ENCODE measurements around the gene ABHD4. TPM values are rescaled to one million over a fixed set of nuclear protein-coding genes. Genes with fewer than 3 reads are reported as not detected.
"Not testable (repeated sequence)": the region's sequence is repeated elsewhere in the genome, so short reads cannot be mapped to it uniquely, and the experiment has no call there.

Gene ABHD4
- total RNA-seq, 1 donor from 2014 or later = 11.6 TPM

- no peak for TF ChIP-seq CTCF (conservative IDR thresholded peaks at IDR 0.05)
- Mint-ChIP-seq H3K4me1 (peaks cover 22% of the 10 kb centered on the region), H3K27ac (ENCODE audit: unreplicated experiment) (no peak overlapping the region), H3K4me3 (no peak overlapping the region), H3K9me3 (no peaks in the 10 kb centered on the region), H3K27me3 (ENCODE audit: low read depth) (no peaks in the 10 kb centered on the region), H3K36me3 (ENCODE audit: low read depth) (no peaks in the 10 kb centered on the region)
- no peak for DNase-seq (ENCODE audit: low read depth, low spot score)
Measured at GRCh38 chr14:22564463-22564862, 33.6 kb upstream of the ABHD4 start.

DNA sequence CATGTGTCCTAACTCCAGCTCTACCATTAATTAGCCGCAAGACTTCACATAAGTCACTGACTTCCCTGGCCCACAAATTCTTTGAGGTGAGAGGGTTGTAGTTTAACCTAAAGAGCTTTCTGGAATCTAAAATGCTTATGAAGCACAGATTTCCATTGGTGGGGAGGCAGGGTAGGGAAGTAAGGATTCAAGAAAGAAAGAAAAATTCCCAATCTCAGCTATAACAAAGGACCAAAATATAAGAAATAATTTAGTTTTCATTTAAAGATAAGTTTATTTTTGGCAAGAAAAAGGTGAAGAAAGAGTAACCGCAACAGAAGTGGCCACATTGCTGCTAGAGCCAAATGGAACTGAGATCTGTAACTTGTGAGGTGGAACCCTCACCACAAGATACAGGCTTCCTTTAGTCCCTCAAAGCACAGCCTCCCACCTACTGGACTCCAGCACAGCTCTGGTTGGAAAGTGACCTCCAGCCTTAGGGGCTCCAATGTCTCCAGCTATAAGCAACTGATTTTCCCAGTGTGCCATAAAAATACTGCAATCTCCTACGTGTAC, 32.6 kb upstream of the ABHD4 start:
- Mint-ChIP-seq H3K4me1 (peaks cover 18% of the 10 kb centered on the region), H3K9me3 (no peaks in the 10 kb centered on the region), H3K27me3 (ENCODE audit: low read depth) (no peaks in the 10 kb centered on the region), H3K27ac (ENCODE audit: unreplicated experiment) (no peak overlapping the region), H3K36me3 (ENCODE audit: low read depth) (no peaks in the 10 kb centered on the region), H3K4me3 (no peak overlapping the region)
- no peak for TF ChIP-seq CTCF (conservative IDR thresholded peaks at IDR 0.05)
- DNase-seq (ENCODE audit: low read depth, low spot score) = no peak

GRCh38 chr14:22566266-22566665, 31.8 kb upstream of the ABHD4 start:
- not testable (repeated sequence) for H3K4me3 Mint-ChIP-seq; H3K36me3 Mint-ChIP-seq (ENCODE audit: low read depth); H3K27ac Mint-ChIP-seq (ENCODE audit: unreplicated experiment); H3K27me3 Mint-ChIP-seq (ENCODE audit: low read depth); DNase-seq (ENCODE audit: low read depth, low spot score); H3K9me3 Mint-ChIP-seq
- peaks cover 15% of the 10 kb centered on the region for H3K4me1 Mint-ChIP-seq

GRCh38 chr14:22566845-22567244, 31.3 kb upstream of the ABHD4 start:
- no peak for DNase-seq (ENCODE audit: low read depth, low spot score)
- H3K4me1 Mint-ChIP-seq = peaks cover 9% of the 10 kb centered on the region
- H3K36me3 Mint-ChIP-seq (ENCODE audit: low read depth) = no peaks in the 10 kb centered on the region
- no peaks in the 10 kb centered on the region for H3K27me3 Mint-ChIP-seq (ENCODE audit: low read depth)
- H3K9me3 Mint-ChIP-seq = no peaks in the 10 kb centered on the region
- no peak overlapping the region for H3K27ac Mint-ChIP-seq (ENCODE audit: unreplicated experiment)
- H3K4me3 Mint-ChIP-seq = no peak overlapping the region
- no peak for TF ChIP-seq CTCF (conservative IDR thresholded peaks at IDR 0.05)

GRCh38 chr14:22567437-22567836, 30.7 kb upstream of the ABHD4 start:
- no peak overlapping the region for H3K4me3 Mint-ChIP-seq
- no peaks in the 10 kb centered on the region for H3K9me3 Mint-ChIP-seq
- peaks cover 7% of the 10 kb centered on the region for H3K4me1 Mint-ChIP-seq
- TF ChIP-seq CTCF (conservative IDR thresholded peaks at IDR 0.05) = no peak
- no peaks in the 10 kb centered on the region for H3K27me3 Mint-ChIP-seq (ENCODE audit: low read depth)
- no peak overlapping the region for H3K27ac Mint-ChIP-seq (ENCODE audit: unreplicated experiment)
- DNase-seq (ENCODE audit: low read depth, low spot score) = no peak
- no peaks in the 10 kb centered on the region for H3K36me3 Mint-ChIP-seq (ENCODE audit: low read depth)

- Mint-ChIP-seq H3K27me3 (ENCODE audit: low read depth) (no peaks in the 10 kb centered on the region), H3K27ac (ENCODE audit: unreplicated experiment) (no peak overlapping the region), H3K9me3 (no peaks in the 10 kb centered on the region), H3K4me3 (no peak overlapping the region), H3K36me3 (ENCODE audit: low read depth) (no peaks in the 10 kb centered on the region), H3K4me1 (peaks cover 7% of the 10 kb centered on the region)
- no peak for TF ChIP-seq CTCF (conservative IDR thresholded peaks at IDR 0.05)
- no peak for DNase-seq (ENCODE audit: low read depth, low spot score)
Measured at GRCh38 chr14:22569106-22569736, 28.9 kb upstream of the ABHD4 start.
